HG03565 (cell line): ENCODE measurements around the gene NUP37.

Source experiments
- ATAC-seq: cut with Tn5 transposase; IDR thresholded peaks from one replicate; pipeline ENCODE4 v1.9.1; 2021; ENCODE audit warnings: mild to moderate bottlenecking, moderate library complexity; ENCODE audit not compliant: unreplicated experiment

NUP37 gene

GRCh38 chr12:102033991-102034745 is 85.7 kb downstream of the NUP37 start:
- ATAC-seq: no peak

GRCh38 chr12:102031852-102032251 is 88.1 kb downstream of the NUP37 start:
- no peak for ATAC-seq

GRCh38 chr12:102029141-102029540 is 90.8 kb downstream of the NUP37 start:
- no peak for ATAC-seq

- no peak for ATAC-seq
These were observed 93.2 kb downstream of the NUP37 start for GRCh38 chr12:102026728-102027127.

GRCh38 chr12:102024765-102025164 is 95.1 kb downstream of the NUP37 start:
- no peak for ATAC-seq

GRCh38 chr12:102023343-102023930 is 96.5 kb downstream of the NUP37 start:
- ATAC-seq: no peak
